H9 (cell line): Measurements from ENCODE around the gene HS2ST1. TPM values are rescaled to one million over a fixed set of nuclear protein-coding genes. Genes with fewer than 3 reads are reported as not detected.
"Not testable (repeated sequence)": the region's sequence is repeated elsewhere in the genome, so short reads cannot be mapped to it uniquely, and the experiment has no call there.

Experiments
- DNase-seq: peaks from one replicate; pipeline ENCODE4 v3.0.0-alpha.2; 2017
- H2AFZ ChIP-seq: one replicate; pipeline ENCODE4 v1.6.1; 2013; ENCODE audit warnings: mild to moderate bottlenecking, low read length, control low read depth, moderate library complexity
- H2AK5ac ChIP-seq: 2 replicates; pipeline ENCODE4 v1.6.1; 2013; ENCODE audit warnings: low read length, control low read depth, mixed read lengths; ENCODE audit not compliant: insufficient read length
- H2BK120ac ChIP-seq: one replicate; pipeline ENCODE4 v1.6.1; 2013; ENCODE audit warnings: low read depth, mild to moderate bottlenecking, low read length, control low read depth, inconsistent platforms; ENCODE audit not compliant: poor library complexity, severe bottlenecking
- H2BK12ac ChIP-seq: 2 replicates; pipeline ENCODE4 v1.6.1; 2013; ENCODE audit warnings: low read length, control low read depth, mixed read lengths, low read depth; ENCODE audit not compliant: insufficient read length
- H2BK15ac ChIP-seq: 2 replicates; pipeline ENCODE4 v1.6.1; 2013; ENCODE audit warnings: low read depth, low read length, control low read depth
- H2BK20ac ChIP-seq: one replicate; pipeline ENCODE4 v1.6.1; 2013; ENCODE audit warnings: low read depth, mild to moderate bottlenecking, low read length, control low read depth, inconsistent platforms; ENCODE audit not compliant: poor library complexity, severe bottlenecking
- H2BK5ac ChIP-seq: 2 replicates; pipeline ENCODE4 v1.6.1; 2013; ENCODE audit warnings: low read length, control low read depth, mixed read lengths; ENCODE audit not compliant: insufficient read length
- H3K14ac ChIP-seq: 2 replicates; pipeline ENCODE4 v1.6.1; 2013; ENCODE audit warnings: low read length, control low read depth; ENCODE audit not compliant: insufficient read depth
- H3K18ac ChIP-seq: 2 replicates; pipeline ENCODE4 v1.6.1; 2013; ENCODE audit warnings: low read depth, mild to moderate bottlenecking, mixed read lengths, low read length, control low read depth; ENCODE audit not compliant: insufficient read length
- H3K23ac ChIP-seq: 2 replicates; pipeline ENCODE4 v1.6.1; 2013; ENCODE audit warnings: low read length, control low read depth, mixed read lengths, low read depth; ENCODE audit not compliant: insufficient read length
- H3K23me2 ChIP-seq: 2 replicates; pipeline ENCODE4 v1.6.1; 2013; ENCODE audit warnings: low read depth, mild to moderate bottlenecking, mixed read lengths, low read length, control low read depth; ENCODE audit not compliant: insufficient read length, poor library complexity, severe bottlenecking
- H3K27ac ChIP-seq: 2 replicates; pipeline ENCODE4 v1.5.1; 2013; ENCODE audit warnings: low read length, control low read depth, mixed read lengths, low read depth; ENCODE audit not compliant: insufficient read length
- H3K27me3 ChIP-seq: 2 replicates; pipeline ENCODE4 v1.6.1; 2013; ENCODE audit warnings: low read length, control low read depth, inconsistent platforms; ENCODE audit not compliant: insufficient read depth
- H3K4ac ChIP-seq: 2 replicates; pipeline ENCODE4 v1.6.1; 2013; ENCODE audit warnings: low read depth, mild to moderate bottlenecking, control low read depth, inconsistent platforms, low read length, moderate library complexity
- H3K4me1 ChIP-seq: 2 replicates; pipeline ENCODE4 v1.6.1; 2013; ENCODE audit warnings: low read length, control low read depth, inconsistent platforms; ENCODE audit not compliant: insufficient read depth
- H3K4me2 ChIP-seq: 2 replicates; pipeline ENCODE4 v1.6.1; 2013; ENCODE audit warnings: low read length, control low read depth, mixed read lengths; ENCODE audit not compliant: insufficient read length, insufficient read depth
- H3K56ac ChIP-seq: 2 replicates; pipeline ENCODE4 v1.6.1; 2013; ENCODE audit warnings: low read depth, mild to moderate bottlenecking, mixed read lengths, low read length, control low read depth; ENCODE audit not compliant: insufficient read length
- H3K79me1 ChIP-seq: 2 replicates; pipeline ENCODE4 v1.6.1; 2013; ENCODE audit warnings: low read depth, mild to moderate bottlenecking, moderate library complexity, low read length, control low read depth, inconsistent platforms; ENCODE audit not compliant: insufficient read depth, poor library complexity, severe bottlenecking
- H3K79me2 ChIP-seq: 2 replicates; pipeline ENCODE4 v1.6.1; 2013; ENCODE audit warnings: low read length, control low read depth, inconsistent platforms; ENCODE audit not compliant: insufficient read depth
- H3K9ac ChIP-seq: 2 replicates; pipeline ENCODE4 v1.6.1; 2013; ENCODE audit warnings: low read length, control low read depth, mixed read lengths; ENCODE audit not compliant: insufficient read length; ENCODE audit errors: extremely low read depth
- H3K9me3 ChIP-seq: one replicate; pipeline ENCODE4 v1.6.1; 2013; ENCODE audit warnings: low read depth, low read length, inconsistent platforms; ENCODE audit not compliant: control insufficient read depth
- H3T11ph ChIP-seq: one replicate; pipeline ENCODE4 v1.6.1; 2013; ENCODE audit warnings: mild to moderate bottlenecking, low read length, control low read depth, inconsistent platforms
- H4K20me1 ChIP-seq: one replicate; pipeline ENCODE4 v1.6.1; 2013; ENCODE audit not compliant: control insufficient read depth, insufficient read length, insufficient read depth
- H4K5ac ChIP-seq: 2 replicates; pipeline ENCODE4 v1.6.1; 2013; ENCODE audit warnings: low read depth, mild to moderate bottlenecking, mixed read lengths, low read length, control low read depth; ENCODE audit not compliant: insufficient read length
- H4K8ac ChIP-seq: replicated peaks from 2 replicates; pipeline ENCODE4 v1.6.1; 2013; ENCODE audit warnings: low read length, control low read depth, mixed read lengths, low read depth; ENCODE audit not compliant: insufficient read length
- H4K91ac ChIP-seq: 2 replicates; pipeline ENCODE4 v1.6.1; 2013; ENCODE audit warnings: low read depth, mild to moderate bottlenecking, moderate library complexity, mixed read lengths, low read length, control low read depth; ENCODE audit not compliant: insufficient read length
- H3K27ac Mint-ChIP-seq, 3 experiments: 2 replicates in 2 of 3; 3 replicates in 1 of 3; pipeline ENCODE4 v1.8.0; 2020 to 2021; ENCODE audit warnings: mixed read lengths in 3 of 3, mild to moderate bottlenecking in 1 of 3, moderate library complexity in 1 of 3
- H3K27me3 Mint-ChIP-seq: 2 replicates; pipeline ENCODE4 v1.8.0; 2021; ENCODE audit warnings: low read depth, mild to moderate bottlenecking, moderate library complexity, mixed read lengths
- H3K36me3 Mint-ChIP-seq, 3 experiments: 2 replicates in 2 of 3; 3 replicates in 1 of 3; pipeline ENCODE4 v1.8.0; 2020 to 2021; ENCODE audit warnings: low read depth in 3 of 3, mixed read lengths in 3 of 3; ENCODE audit not compliant: insufficient read depth in 1 of 3
- H3K4me1 Mint-ChIP-seq, 2 experiments: 2 replicates each; pipeline ENCODE4 v1.8.0; 2020; ENCODE audit warnings: mixed read lengths in 2 of 2
- H3K4me3 Mint-ChIP-seq, 2 experiments: 2 replicates in 1 of 2; 3 replicates in 1 of 2; pipeline ENCODE4 v1.8.0; 2020 to 2021; ENCODE audit warnings: mild to moderate bottlenecking in 2 of 2, mixed read lengths in 2 of 2, moderate library complexity in 1 of 2
- H3K9me3 Mint-ChIP-seq, 2 experiments: 2 replicates in 1 of 2; 3 replicates in 1 of 2; pipeline ENCODE4 v1.8.0; 2020; ENCODE audit warnings: mild to moderate bottlenecking in 2 of 2, mixed read lengths in 2 of 2, moderate library complexity in 1 of 2
- WGBS: extraction: QIAGEN DNeasy Blood & Tissue Kit; methylation state at CpG from one replicate; pipeline ENCODE4 v1.1.7; 2013; ENCODE audit warnings: missing lambda C conversion rate, low lambda C conversion rate, mixed read lengths; ENCODE audit not compliant: insufficient read length; ENCODE audit errors: extremely low coverage; 5-methylcytosine and 5-hydroxymethylcytosine counted together
- total RNA-seq: library from RNA; stranded (reverse); gene quantifications from 2 replicates; pipeline ENCODE4 v1.2.1, GENCODE V29; 2021
- TF ChIP-seq, protein P1 (sequence below): fragments of 200-600 bp; sonication (generic); conservative IDR thresholded peaks from 3 replicates; pipeline ENCODE4 v1.8.0; 2021; ENCODE audit warnings: antibody characterized with exemption, mild to moderate bottlenecking

HS2ST1 gene
- total RNA-seq, 1 experiment from 2014 or later: 20.1 TPM

DNA sequence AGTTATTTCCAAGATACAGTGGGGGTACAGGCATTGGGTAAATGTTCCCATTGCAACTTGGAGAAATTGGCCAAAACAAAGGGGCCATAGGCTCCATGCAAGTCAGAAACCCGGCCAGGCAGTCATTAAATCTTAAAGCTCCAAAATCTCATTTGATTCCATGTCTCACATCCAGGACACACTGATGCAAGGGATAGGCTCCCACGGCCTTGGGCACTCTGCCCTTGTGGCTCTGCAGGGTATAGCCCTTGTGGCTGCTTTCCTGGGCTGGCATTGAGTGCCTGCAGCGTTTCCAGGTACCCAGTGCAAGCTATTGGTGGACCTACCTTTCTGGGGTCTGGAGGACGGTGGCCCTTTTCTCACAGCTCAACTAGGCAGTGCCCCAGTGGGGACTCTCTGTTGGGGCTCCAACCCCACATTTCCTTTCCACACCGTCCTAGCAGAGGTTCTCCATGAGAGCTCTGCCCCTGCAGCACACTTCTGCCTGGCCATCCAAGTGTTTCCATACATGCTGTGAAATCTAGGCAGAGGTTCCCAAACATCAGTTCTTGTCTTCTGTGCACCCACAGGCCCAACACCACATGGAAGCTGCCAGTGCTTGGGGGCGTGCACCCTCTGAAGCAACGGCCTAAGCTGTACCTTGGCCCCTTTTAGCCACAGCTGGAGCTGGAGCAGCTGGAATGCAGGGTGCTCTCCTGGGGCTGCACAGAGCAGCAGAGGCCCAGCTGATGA, 67.2 kb downstream of the HS2ST1 start:
- Histone ChIP-seq H2BK20ac (no peak overlapping the region), H3K27ac (no peak overlapping the region), H3K14ac (no peak overlapping the region), H3K79me1 (no peaks in the 10 kb centered on the region), H3K23ac (no peak overlapping the region), H3K18ac (no peak overlapping the region), H2BK120ac (no peak overlapping the region), H3K9me3 (no peaks in the 10 kb centered on the region), H3K27me3 (no peaks in the 10 kb centered on the region), H3K4me1 (no peaks in the 10 kb centered on the region), H2AK5ac (no peak overlapping the region), H3K9ac (no peak overlapping the region), H2BK15ac (no peak overlapping the region), H2BK5ac (no peak overlapping the region), H4K8ac (no peak overlapping the region), H3K56ac (no peak overlapping the region), H2AFZ (no peak overlapping the region), H3K4me2 (no peak overlapping the region), H3K23me2 (no peaks in the 10 kb centered on the region), H3T11ph (no peak overlapping the region), H4K5ac (no peak overlapping the region), H3K79me2 (peaks cover 1% of the 10 kb centered on the region; the same call in 1 of the 2 replicates), H4K91ac (no peak overlapping the region), H4K20me1 (no peaks in the 10 kb centered on the region), H2BK12ac (no peak overlapping the region), H3K4ac (no peak overlapping the region)
- H3K4me3 Mint-ChIP-seq: no peak overlapping the region
- H3K36me3 Mint-ChIP-seq: peaks cover 0 to 2% (median 0%) of the 10 kb centered on the region in 3 experiments; a peak in 2 of 7 replicates
- H3K4me1 Mint-ChIP-seq: peaks cover 2 to 5% of the 10 kb centered on the region in 2 experiments; a peak in 2 of 4 replicates
- H3K27ac Mint-ChIP-seq: no peak overlapping the region
- no CpG with 5 or more reads among the region's 7 CpGs for WGBS
- TF ChIP-seq, protein P1, sequence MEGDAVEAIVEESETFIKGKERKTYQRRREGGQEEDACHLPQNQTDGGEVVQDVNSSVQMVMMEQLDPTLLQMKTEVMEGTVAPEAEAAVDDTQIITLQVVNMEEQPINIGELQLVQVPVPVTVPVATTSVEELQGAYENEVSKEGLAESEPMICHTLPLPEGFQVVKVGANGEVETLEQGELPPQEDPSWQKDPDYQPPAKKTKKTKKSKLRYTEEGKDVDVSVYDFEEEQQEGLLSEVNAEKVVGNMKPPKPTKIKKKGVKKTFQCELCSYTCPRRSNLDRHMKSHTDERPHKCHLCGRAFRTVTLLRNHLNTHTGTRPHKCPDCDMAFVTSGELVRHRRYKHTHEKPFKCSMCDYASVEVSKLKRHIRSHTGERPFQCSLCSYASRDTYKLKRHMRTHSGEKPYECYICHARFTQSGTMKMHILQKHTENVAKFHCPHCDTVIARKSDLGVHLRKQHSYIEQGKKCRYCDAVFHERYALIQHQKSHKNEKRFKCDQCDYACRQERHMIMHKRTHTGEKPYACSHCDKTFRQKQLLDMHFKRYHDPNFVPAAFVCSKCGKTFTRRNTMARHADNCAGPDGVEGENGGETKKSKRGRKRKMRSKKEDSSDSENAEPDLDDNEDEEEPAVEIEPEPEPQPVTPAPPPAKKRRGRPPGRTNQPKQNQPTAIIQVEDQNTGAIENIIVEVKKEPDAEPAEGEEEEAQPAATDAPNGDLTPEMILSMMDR: no peak; the same call in 2 of the 3 replicates
- no peaks in the 10 kb centered on the region for H3K27me3 Mint-ChIP-seq
- no peaks in the 10 kb centered on the region for H3K9me3 Mint-ChIP-seq
- no peak for DNase-seq

DNA sequence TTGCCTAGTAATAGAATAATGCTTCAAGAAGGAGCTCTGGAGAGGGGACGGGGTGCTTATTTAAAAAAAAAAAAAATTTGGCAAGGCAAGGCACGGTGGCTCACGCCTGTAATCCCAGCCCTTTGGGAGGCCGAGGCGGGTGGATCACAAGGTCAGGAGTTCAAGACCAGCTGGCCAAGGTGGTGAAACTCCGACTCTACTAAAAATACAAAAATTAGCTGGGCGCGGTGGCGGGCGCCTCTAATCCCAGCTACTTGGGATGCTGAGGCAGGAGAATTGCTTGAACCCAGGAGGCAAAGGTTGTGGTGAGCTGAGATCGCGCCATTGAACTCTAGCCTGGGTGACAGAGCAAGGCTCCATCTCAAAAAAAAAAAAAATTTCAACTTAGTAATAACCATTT, 69.2 kb downstream of the HS2ST1 start:
- H2BK5ac ChIP-seq, H3K4me1 ChIP-seq, H4K20me1 ChIP-seq, H2BK20ac ChIP-seq, H3K4me3 Mint-ChIP-seq, H3K79me1 ChIP-seq, H2BK15ac ChIP-seq, H2AFZ ChIP-seq, H3K27ac ChIP-seq, H3K23ac ChIP-seq, H4K5ac ChIP-seq, H2AK5ac ChIP-seq, H3K9me3 Mint-ChIP-seq, H3K27me3 Mint-ChIP-seq, H3K4me1 Mint-ChIP-seq, H3T11ph ChIP-seq, H3K36me3 Mint-ChIP-seq, H3K14ac ChIP-seq, H3K4me2 ChIP-seq, H4K91ac ChIP-seq, H3K56ac ChIP-seq, H2BK120ac ChIP-seq, H3K18ac ChIP-seq, H4K8ac ChIP-seq, H3K4ac ChIP-seq, H3K27me3 ChIP-seq, H3K79me2 ChIP-seq, DNase-seq, H3K9ac ChIP-seq, H3K9me3 ChIP-seq, H3K27ac Mint-ChIP-seq, H2BK12ac ChIP-seq, H3K23me2 ChIP-seq: not testable (repeated sequence)
- WGBS: no CpG with 5 or more reads among the region's 12 CpGs
